GM12801 (cell line): Measurements from ENCODE around the gene VGLL4.

Experiments
- TF ChIP-seq, protein P1 (sequence below): IDR thresholded peaks from one replicate; pipeline ENCODE4 v1.5.1; 2011; ENCODE audit warnings: control low read depth; ENCODE audit not compliant: insufficient read length; ENCODE audit errors: extremely low read depth

The VGLL4 gene

DNA sequence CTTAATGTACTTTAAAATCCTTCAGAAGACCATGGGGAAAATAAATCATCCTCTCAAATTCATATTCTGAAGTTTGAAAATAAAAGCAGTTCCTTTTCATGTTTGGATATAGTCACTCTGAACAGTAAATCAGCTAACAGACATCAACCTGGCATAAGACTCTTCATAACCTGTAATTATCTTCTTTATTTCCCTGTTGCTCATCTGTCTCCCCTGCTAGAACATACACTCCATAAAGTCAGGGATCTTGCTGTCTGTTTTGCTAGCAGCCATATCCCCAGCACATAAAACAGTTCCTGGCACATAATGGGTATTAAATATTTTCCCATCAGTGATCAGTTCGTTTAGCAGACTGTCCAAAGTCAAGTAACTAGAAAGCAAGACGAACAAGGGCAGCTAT is 11.2 kb downstream of the VGLL4 start:
- TF ChIP-seq, protein P1, sequence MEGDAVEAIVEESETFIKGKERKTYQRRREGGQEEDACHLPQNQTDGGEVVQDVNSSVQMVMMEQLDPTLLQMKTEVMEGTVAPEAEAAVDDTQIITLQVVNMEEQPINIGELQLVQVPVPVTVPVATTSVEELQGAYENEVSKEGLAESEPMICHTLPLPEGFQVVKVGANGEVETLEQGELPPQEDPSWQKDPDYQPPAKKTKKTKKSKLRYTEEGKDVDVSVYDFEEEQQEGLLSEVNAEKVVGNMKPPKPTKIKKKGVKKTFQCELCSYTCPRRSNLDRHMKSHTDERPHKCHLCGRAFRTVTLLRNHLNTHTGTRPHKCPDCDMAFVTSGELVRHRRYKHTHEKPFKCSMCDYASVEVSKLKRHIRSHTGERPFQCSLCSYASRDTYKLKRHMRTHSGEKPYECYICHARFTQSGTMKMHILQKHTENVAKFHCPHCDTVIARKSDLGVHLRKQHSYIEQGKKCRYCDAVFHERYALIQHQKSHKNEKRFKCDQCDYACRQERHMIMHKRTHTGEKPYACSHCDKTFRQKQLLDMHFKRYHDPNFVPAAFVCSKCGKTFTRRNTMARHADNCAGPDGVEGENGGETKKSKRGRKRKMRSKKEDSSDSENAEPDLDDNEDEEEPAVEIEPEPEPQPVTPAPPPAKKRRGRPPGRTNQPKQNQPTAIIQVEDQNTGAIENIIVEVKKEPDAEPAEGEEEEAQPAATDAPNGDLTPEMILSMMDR, result no peak

DNA sequence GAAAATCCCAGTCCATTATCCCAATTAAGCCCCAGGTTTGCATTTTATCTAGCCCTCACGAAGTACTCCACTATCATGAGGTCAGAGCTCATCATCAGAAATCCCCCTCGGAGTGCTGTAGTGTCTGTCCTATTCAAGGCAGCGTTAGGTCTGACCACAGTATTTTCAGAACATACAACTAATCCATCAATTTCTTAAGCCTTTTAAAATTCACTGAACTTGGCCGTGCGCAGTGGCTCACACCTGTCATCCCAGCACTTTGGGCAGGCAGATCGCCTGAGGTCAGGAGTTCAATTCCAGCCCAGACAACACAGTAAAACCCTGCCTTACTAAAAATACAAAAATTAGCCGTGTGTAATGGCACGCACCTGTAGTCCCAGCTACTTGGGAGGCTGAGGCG is 11.9 kb downstream of the VGLL4 start:
- TF ChIP-seq, protein P1, result no peak

- TF ChIP-seq, protein P1, result no peak
Observed at GRCh38 chr3:11629716-11630115, 14.0 kb downstream of the VGLL4 start.

- TF ChIP-seq, protein P1, result no peak
Observed at GRCh38 chr3:11627612-11628011, 16.1 kb downstream of the VGLL4 start.

DNA sequence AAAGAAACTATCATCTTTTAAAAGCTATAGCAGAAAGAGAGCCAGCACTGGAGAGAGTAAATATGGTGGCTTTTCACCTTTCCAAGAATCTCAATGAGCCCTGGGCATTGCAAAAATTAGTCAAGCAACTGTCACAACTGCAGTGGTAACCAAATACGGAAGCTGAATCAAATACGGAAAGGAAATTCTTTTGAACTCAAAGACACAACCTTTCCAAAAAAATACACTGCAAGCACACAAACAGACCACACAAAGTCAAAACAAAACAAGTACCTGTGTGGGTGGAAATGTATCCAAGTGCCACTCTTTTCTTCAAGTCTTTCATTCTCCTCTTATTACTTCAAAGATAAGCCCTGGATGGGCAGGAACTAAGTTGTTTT is 17.6 kb downstream of the VGLL4 start:
- TF ChIP-seq, protein P1, result no peak

DNA sequence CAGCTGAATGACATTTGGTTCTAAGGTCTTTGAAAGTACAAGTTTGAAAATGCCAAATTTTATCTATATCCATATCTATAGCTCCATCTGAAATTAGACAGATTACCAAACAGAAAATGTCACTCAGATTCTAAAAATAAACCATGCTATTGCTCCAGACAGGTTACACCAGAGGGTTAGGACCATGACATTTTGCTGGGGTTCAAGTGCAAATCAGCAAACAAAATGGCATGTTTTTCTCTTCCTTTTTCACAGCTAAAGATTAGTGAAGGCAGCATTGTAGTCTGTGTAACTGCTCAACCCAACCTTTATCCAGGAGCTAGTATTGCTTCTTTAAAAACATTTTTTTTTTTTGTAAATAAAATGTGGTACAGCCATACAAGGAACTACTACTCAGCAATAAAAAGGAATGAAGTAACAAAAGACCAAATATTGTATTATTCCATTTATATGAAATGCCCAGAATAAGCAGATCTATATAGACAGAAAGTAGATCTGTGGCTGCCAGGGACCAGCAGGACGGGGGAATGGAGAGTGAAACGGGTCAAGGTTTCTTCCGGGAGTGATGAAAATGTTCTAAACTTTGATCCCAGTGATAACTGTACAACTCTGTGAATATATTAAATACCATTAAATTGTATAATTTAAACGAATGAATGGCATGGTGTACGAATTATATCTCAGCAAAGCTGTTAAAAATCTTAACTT is 18.2 kb downstream of the VGLL4 start:
- TF ChIP-seq, protein P1, result no peak

DNA sequence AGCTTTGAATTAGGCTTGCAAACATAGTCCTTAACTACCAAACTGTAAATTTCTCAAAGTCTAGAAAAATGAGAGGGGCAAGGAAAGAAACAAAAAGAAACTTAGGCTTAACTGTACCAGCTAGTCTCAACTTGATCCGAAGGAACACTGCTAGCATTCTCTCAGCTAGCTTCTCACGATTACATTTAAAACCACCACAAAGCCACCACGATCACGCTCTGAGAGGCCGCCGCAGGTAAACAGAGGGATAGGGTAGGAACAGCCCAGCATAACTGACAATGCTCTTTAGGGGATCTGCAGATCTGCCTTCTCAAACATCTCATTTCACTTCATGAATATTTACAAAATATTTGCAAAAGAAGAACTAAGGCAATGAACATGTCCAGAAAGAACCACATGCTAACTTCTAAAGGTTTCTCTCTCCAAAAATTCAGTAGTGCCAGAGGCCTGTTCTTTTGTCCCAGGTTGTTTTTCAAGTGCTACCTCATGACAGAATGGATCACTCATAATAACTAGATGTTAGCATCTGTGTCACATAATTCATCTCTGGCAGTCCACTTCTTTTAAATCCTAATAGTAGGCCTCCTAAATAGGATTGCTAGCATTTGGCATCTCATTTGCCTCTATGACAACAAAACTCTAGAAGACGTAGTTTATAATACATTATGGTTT is 18.9 kb downstream of the VGLL4 start:
- TF ChIP-seq, protein P1, result no peak
